Vagina (tissue), 2 donors: Measurements from ENCODE around the gene ANAPC2.

Experiments
- POLR2A ChIP-seq, 2 donors: fragments of 450-650 bp; IDR thresholded peaks; one replicate each; pipeline ENCODE4 v1.6.1; 2017; ENCODE audit warnings: antibody characterized with exemption in 2 of 2, mild to moderate bottlenecking in 2 of 2, moderate library complexity in 2 of 2
- POLR2AphosphoS5 ChIP-seq, 2 donors: sonication (generic); formaldehyde crosslinking; IDR thresholded peaks; one replicate each; pipeline ENCODE4 v1.9.0; 2017; ENCODE audit warnings: antibody characterized with exemption in 2 of 2, mild to moderate bottlenecking in 2 of 2, low read depth in 1 of 2; ENCODE audit not compliant: insufficient read depth in 1 of 2
- TF ChIP-seq, protein P1 (sequence below), 3 experiments: fragments of 450-650 bp in 2 of 3; fragments of 200-600 bp in 1 of 3; sonication (generic) in 1 of 3; IDR thresholded peaks; one replicate each; pipeline ENCODE4 v1.5.1; 2017 to 2019; ENCODE audit warnings: antibody characterized with exemption in 3 of 3, mild to moderate bottlenecking in 2 of 3, moderate library complexity in 2 of 3

DNA sequence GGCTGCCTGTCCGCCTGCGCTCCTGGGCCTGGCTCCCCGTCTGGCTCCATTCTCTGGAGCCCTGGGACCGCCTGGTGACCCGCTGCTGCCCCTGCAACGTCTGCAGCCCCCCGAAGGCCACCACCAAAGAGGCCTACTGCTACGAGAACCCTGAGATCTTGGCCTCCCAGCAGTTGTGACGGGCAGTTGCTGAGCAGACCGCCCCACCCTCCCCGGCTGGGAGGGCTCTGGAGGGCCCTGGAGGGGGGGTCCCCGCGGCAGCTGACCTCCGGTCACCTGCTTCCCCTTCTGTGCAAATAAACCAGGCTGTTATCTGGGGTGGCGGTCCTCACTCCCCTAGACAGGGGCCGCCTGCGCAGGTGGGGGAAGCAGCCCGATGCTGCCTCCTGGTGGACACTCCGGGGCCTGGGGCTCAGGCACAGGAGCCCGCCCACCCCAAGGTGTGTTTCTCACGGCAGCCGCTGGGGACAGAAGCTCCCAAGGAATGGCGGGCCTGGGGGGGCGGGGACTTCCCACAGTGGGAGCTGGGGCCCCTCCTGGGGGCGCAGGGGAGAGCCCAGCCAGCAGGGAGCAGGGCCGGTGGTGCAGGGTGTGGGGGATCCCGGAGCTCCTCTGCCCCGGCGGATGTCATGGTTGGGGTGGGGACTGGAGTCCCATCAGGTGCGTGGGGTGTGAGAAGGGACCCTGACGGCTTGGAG, 48.0 kb upstream of the ANAPC2 start:
- TF ChIP-seq, protein P1, sequence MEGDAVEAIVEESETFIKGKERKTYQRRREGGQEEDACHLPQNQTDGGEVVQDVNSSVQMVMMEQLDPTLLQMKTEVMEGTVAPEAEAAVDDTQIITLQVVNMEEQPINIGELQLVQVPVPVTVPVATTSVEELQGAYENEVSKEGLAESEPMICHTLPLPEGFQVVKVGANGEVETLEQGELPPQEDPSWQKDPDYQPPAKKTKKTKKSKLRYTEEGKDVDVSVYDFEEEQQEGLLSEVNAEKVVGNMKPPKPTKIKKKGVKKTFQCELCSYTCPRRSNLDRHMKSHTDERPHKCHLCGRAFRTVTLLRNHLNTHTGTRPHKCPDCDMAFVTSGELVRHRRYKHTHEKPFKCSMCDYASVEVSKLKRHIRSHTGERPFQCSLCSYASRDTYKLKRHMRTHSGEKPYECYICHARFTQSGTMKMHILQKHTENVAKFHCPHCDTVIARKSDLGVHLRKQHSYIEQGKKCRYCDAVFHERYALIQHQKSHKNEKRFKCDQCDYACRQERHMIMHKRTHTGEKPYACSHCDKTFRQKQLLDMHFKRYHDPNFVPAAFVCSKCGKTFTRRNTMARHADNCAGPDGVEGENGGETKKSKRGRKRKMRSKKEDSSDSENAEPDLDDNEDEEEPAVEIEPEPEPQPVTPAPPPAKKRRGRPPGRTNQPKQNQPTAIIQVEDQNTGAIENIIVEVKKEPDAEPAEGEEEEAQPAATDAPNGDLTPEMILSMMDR (IDR thresholded peaks at IDR 0.05): peak; percentile 88 to 98 (median 96)
- TF ChIP-seq POLR2A (IDR thresholded peaks at IDR 0.05): no peak
- peak; percentile 40 to 49 for TF ChIP-seq POLR2AphosphoS5 (IDR thresholded peaks at IDR 0.05; ENCODE audit: insufficient read depth in 1 of 2, low read depth in 1 of 2)
